Esophagus muscularis mucosa (tissue), 4 donors: ENCODE results near the gene CD82.

Experiments
- EP300 ChIP-seq: sonication (generic); formaldehyde crosslinking; IDR thresholded peaks from one replicate; pipeline ENCODE4 v1.6.1; 2017; ENCODE audit warnings: antibody characterized with exemption
- POLR2A ChIP-seq: fragments of 450-650 bp; IDR thresholded peaks from one replicate; pipeline ENCODE4 v1.6.1; 2017; ENCODE audit warnings: antibody characterized with exemption, moderate library complexity, mild to moderate bottlenecking, low read depth
- POLR2AphosphoS5 ChIP-seq, 2 donors: sonication (generic); formaldehyde crosslinking; IDR thresholded peaks; one replicate each; pipeline ENCODE4 v1.6.1; 2017; ENCODE audit warnings: antibody characterized with exemption in 2 of 2
- TF ChIP-seq, protein P1 (sequence below), 3 experiments: fragments of 200-600 bp in 2 of 3; fragments of 450-650 bp in 1 of 3; sonication (generic) in 2 of 3; IDR thresholded peaks; one replicate each; pipeline ENCODE4 v1.5.1; 2017 to 2019; ENCODE audit warnings: antibody characterized with exemption in 3 of 3, mild to moderate bottlenecking in 2 of 3, moderate library complexity in 1 of 3

DNA sequence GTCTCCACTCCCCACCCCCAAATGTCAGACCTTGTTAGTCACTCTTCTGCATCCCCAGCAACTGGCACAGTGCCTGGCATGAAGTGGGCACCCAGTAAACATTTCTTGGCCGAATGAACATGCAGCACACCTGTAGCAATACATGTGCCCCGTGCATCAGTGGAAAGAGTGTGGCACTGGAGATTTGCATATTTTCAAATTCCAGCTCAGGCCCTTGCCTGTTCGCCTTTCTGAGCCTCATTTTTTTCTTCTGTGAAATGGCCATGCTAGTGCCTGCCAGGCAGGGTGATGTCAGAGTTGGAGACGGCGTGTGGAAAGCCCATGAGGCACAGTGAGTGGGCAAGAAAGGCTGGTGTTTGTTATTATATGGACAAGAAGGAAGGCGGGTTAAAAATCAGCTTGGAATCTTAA is 38.7 kb downstream of the CD82 start:
- TF ChIP-seq, protein P1, sequence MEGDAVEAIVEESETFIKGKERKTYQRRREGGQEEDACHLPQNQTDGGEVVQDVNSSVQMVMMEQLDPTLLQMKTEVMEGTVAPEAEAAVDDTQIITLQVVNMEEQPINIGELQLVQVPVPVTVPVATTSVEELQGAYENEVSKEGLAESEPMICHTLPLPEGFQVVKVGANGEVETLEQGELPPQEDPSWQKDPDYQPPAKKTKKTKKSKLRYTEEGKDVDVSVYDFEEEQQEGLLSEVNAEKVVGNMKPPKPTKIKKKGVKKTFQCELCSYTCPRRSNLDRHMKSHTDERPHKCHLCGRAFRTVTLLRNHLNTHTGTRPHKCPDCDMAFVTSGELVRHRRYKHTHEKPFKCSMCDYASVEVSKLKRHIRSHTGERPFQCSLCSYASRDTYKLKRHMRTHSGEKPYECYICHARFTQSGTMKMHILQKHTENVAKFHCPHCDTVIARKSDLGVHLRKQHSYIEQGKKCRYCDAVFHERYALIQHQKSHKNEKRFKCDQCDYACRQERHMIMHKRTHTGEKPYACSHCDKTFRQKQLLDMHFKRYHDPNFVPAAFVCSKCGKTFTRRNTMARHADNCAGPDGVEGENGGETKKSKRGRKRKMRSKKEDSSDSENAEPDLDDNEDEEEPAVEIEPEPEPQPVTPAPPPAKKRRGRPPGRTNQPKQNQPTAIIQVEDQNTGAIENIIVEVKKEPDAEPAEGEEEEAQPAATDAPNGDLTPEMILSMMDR (IDR thresholded peaks at IDR 0.05), result no peak
- no peak for TF ChIP-seq POLR2AphosphoS5 (IDR thresholded peaks at IDR 0.05)
- no peak for TF ChIP-seq POLR2A
- TF ChIP-seq EP300, result no peak
